ENCODE measurements around the gene XKR3.
"Not testable (repeated sequence)": the region's sequence is repeated elsewhere in the genome, so short reads cannot be mapped to it uniquely, and the experiment has no call there.

Gene XKR3

DNA sequence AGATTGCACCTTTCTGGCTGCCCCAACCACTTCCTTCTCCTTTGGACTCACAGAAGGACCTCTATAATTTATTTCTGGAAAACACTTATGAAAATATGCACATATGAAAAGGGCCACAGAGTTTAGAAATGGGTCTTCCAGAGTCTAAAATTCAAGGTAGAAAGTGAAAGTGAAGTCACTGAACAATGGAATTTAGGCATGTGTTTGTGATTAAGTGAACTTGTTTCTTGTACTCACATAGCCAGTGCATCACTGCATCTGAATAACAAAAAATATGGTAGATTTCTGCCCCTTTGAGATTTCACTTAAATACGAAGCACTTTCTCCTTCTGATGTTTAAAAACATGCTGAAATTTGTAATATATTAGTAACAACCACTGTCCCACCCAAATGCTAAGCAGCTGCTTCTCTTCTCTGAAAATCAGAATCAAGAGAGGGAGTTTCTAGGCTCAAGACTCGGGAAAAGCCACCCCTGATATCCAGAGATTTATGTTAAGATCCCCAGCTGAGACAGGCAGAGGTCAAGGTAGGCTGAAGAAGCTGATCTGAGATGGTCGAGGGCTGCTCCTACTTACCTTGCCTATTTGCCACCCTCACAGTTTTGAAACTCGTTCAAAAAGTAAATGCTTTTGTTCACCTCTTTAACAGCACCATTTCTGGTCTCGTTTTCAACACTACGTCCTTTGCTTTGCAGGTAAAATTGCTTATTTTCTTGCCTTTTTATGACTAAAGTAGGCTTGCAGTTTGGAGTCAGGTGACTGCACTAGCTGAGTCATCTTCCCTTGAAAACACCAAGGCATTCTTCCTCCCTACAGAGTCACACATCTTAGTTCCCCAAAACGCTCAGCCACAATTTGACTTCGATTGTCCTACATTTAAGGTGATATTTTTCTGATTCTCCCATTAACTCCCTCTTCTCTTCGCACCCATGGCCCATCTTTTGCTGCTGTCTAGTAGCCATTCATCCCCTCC is at the start of gene XKR3:
Gene XKR3, minus strand, starts transcription at position 696 of the 972 bp plus-strand sequence. CDS start 17,338 bp downstream, outside the sequence.
- H3K4me3 ChIP-seq (ENCODE audit: low read depth in 1 of 2, low read length in 1 of 2): peak within 1 kb of the TSS; percentile 50 to 55
- no peaks in the 10 kb centered on the region for H3K9me3 ChIP-seq
- peaks cover 16 to 22% of the 10 kb centered on the region in 2 experiments for H3K4me1 ChIP-seq (ENCODE audit: control insufficient read depth in 1 of 2, insufficient read depth in 1 of 2, low read depth in 1 of 2, low read length in 1 of 2)
- H3K36me3 ChIP-seq: no peaks in the 10 kb centered on the region
- TF ChIP-seq, protein P1, sequence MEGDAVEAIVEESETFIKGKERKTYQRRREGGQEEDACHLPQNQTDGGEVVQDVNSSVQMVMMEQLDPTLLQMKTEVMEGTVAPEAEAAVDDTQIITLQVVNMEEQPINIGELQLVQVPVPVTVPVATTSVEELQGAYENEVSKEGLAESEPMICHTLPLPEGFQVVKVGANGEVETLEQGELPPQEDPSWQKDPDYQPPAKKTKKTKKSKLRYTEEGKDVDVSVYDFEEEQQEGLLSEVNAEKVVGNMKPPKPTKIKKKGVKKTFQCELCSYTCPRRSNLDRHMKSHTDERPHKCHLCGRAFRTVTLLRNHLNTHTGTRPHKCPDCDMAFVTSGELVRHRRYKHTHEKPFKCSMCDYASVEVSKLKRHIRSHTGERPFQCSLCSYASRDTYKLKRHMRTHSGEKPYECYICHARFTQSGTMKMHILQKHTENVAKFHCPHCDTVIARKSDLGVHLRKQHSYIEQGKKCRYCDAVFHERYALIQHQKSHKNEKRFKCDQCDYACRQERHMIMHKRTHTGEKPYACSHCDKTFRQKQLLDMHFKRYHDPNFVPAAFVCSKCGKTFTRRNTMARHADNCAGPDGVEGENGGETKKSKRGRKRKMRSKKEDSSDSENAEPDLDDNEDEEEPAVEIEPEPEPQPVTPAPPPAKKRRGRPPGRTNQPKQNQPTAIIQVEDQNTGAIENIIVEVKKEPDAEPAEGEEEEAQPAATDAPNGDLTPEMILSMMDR (IDR thresholded peaks at IDR 0.05): no peak
- H3K27me3 ChIP-seq: no peaks in the 10 kb centered on the region
- peak within 1 kb of the TSS; percentile 78 for H3K27ac ChIP-seq

DNA sequence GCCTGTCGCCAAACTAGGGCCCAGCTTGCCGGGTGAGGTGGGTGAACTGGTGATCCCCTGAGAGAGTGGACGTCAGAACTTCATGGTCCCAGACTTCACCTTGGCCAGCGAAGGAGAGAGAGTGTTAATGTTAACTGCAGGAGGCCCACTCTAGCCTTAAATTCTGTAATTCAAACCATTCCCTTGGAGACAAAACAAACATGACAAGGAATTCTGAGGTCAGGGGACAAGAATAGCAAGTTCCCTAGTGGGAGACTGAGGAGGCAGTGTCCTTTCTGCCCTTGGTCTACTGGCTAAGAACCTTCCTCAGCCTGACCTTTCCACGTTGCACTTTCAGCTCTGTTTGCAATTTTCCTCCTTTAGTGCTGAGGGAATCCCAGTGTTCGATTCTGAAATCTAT is 44.4 kb upstream of the XKR3 start:
- H3K27me3 ChIP-seq; H3K9me3 ChIP-seq; H3K36me3 ChIP-seq; H3K27ac ChIP-seq; H3K4me1 ChIP-seq (ENCODE audit: control insufficient read depth in 1 of 2, insufficient read depth in 1 of 2, low read depth in 1 of 2, low read length in 1 of 2); H3K4me3 ChIP-seq (ENCODE audit: low read depth in 1 of 2, low read length in 1 of 2): not testable (repeated sequence)

DNA sequence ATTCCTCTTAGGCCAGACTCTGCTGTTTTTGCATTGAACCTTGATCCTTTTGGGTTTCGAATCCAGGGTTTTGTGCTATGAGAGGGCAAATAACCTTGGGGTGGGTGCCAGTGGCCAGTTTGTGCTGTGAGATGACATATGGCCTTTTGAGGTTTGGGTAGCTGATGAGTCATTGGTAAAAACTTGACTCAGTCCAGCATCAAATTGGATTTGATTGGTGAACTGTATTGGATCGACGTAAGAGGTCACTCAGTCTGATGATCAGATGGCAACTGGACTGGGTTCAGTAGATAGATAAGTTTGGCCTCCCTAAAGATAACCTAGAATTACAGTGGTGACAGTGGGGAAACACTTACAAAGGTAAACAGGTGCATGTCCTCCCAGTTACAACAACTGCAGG is 41.0 kb upstream of the XKR3 start:
- Histone ChIP-seq H3K36me3 (no peaks in the 10 kb centered on the region), H3K27ac (no peak overlapping the region)

DNA sequence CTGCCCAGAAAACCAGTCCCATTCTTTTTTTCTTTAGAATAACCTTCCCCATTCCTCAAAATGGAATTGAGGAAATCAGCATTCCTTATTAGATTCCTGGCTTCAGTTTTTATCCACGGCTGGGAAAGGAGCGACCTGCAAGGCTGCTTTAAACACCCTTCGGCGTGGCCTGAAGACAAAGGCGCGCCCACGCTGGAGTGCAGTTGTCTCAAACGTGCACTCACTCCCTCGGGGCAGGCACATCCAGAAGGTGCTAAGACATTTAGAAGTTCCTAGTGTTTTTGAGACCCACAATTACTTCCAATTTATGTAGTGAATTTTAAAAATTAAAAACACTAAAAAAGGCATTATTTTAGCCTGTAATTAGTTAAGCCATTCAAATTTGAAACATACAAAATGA is 31.6 kb upstream of the XKR3 start:
- H3K4me1 ChIP-seq (ENCODE audit: control insufficient read depth in 1 of 2, insufficient read depth in 1 of 2, low read depth in 1 of 2, low read length in 1 of 2); H3K4me3 ChIP-seq (ENCODE audit: low read depth in 1 of 2, low read length in 1 of 2); H3K27me3 ChIP-seq; H3K36me3 ChIP-seq; H3K9me3 ChIP-seq; H3K27ac ChIP-seq: not testable (repeated sequence)

More for the DNA sequence above, 41.0 kb upstream of the XKR3 start:
- Histone ChIP-seq H3K27me3 (no peaks in the 10 kb centered on the region), H3K4me3 (ENCODE audit: low read depth in 1 of 2, low read length in 1 of 2) (no peak overlapping the region), H3K9me3 (no peaks in the 10 kb centered on the region), H3K4me1 (ENCODE audit: control insufficient read depth in 1 of 2, insufficient read depth in 1 of 2, low read depth in 1 of 2, low read length in 1 of 2) (no peaks in the 10 kb centered on the region)
- TF ChIP-seq, protein P1 (IDR thresholded peaks at IDR 0.05): no peak

DNA sequence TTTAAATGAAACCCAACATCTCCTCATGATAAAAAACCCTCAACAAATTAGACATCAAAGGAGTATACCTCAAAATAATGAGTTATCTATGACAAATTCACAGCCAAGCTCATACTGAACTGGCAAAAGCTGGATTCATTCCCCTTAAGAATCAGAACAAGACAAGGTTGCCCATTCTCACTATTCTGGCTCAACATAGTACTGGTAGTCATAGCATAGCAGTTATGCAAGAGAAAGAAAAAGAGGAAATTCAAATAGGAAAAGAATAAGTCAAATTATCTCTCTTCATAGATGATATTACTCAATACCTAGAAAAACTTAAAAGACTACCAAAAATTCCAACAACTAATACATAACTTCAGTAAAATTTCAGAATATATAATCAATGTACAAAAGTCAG is 29.4 kb upstream of the XKR3 start:
- TF ChIP-seq, protein P1 (IDR thresholded peaks at IDR 0.05): no peak
- Histone ChIP-seq H3K27ac (no peak overlapping the region), H3K27me3 (no peaks in the 10 kb centered on the region), H3K4me3 (ENCODE audit: low read depth in 1 of 2, low read length in 1 of 2) (no peak overlapping the region), H3K9me3 (no peaks in the 10 kb centered on the region), H3K36me3 (no peaks in the 10 kb centered on the region), H3K4me1 (ENCODE audit: control insufficient read depth in 1 of 2, insufficient read depth in 1 of 2, low read depth in 1 of 2, low read length in 1 of 2) (no peaks in the 10 kb centered on the region)

DNA sequence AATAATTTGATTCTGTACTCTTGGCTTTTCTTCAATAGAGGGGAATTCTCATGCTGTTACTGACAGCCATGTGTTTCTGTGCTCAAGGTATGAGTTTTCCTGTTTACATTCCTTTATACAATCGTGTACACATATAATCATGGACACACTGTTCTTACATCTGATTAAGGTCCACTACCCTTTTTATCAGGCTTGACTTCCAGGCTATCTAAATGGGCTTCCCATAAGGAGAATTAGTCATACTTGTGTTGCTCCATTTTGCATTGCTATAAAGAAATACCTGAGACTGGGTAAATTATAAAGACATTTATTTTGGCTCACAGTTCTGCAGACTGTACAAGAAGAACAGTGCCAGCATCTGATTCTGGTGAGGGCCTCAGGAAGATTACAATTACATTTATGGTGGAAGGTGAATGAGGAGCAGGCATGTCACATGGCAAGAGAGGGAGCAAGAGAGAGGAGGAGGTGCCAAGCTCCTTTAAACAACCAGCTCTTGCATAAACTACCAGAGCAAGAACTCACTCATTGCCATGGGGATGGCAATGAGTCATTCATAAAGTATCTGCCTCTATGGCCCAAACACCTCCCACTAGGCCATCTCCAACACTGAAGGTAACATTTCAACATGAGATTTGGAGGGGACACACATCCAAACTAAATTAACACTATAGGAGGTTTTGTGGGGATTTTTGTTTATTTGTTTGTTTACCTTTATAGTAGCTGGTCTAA is 26.2 kb upstream of the XKR3 start:
- not testable (repeated sequence) for H3K4me3 ChIP-seq (ENCODE audit: low read depth in 1 of 2, low read length in 1 of 2); H3K36me3 ChIP-seq; H3K27me3 ChIP-seq; H3K4me1 ChIP-seq (ENCODE audit: control insufficient read depth in 1 of 2, insufficient read depth in 1 of 2, low read depth in 1 of 2, low read length in 1 of 2); H3K9me3 ChIP-seq; H3K27ac ChIP-seq

DNA sequence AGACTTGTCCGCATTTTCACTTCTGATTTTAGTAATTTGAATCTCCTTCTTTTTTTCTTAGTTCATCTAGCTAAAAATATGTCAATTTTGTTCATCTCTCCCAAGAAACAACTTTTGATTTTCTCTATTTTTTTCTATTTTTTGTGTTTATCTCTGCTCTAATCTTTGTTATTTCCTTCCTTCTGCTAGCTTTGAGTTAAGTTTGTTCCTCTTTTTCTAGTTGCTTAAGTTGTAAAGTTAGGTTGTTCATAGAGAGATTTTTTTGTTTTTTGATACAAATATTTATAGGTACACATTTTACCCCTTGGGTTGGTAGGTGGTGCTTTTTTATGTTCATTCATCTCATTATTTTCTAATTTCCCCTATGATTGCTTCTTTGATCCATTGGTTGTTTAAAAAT is 22.1 kb upstream of the XKR3 start:
- H3K4me1 ChIP-seq (ENCODE audit: control insufficient read depth in 1 of 2, insufficient read depth in 1 of 2, low read depth in 1 of 2, low read length in 1 of 2): no peaks in the 10 kb centered on the region
- H3K27me3 ChIP-seq: no peaks in the 10 kb centered on the region
- no peak overlapping the region for H3K27ac ChIP-seq
- TF ChIP-seq, protein P1 (IDR thresholded peaks at IDR 0.05): no peak
- H3K4me3 ChIP-seq (ENCODE audit: low read depth in 1 of 2, low read length in 1 of 2): no peak overlapping the region
- no peaks in the 10 kb centered on the region for H3K9me3 ChIP-seq
- no peaks in the 10 kb centered on the region for H3K36me3 ChIP-seq
